HUES48 (cell line): Measurements from ENCODE around the gene ZBTB43.

Source experiments
- H3K27ac ChIP-seq: one replicate; pipeline ENCODE4 v1.7.0; 2013; ENCODE audit warnings: low read depth, low read length, inconsistent platforms
- H3K27me3 ChIP-seq: 2 replicates; pipeline ENCODE4 v1.6.1; 2013; ENCODE audit warnings: mild to moderate bottlenecking, low read length; ENCODE audit not compliant: control insufficient read depth, insufficient read depth
- H3K36me3 ChIP-seq: 2 replicates; pipeline ENCODE4 v1.6.1; 2013; ENCODE audit warnings: low read length; ENCODE audit not compliant: control insufficient read depth, insufficient read depth
- H3K4me1 ChIP-seq: 2 replicates; pipeline ENCODE4 v1.6.1; 2013; ENCODE audit warnings: mild to moderate bottlenecking, low read length; ENCODE audit not compliant: control insufficient read depth, insufficient read depth
- H3K4me3 ChIP-seq: 2 replicates; pipeline ENCODE4 v1.5.1; 2013; ENCODE audit warnings: mild to moderate bottlenecking, low read depth, low read length
- H3K9ac ChIP-seq: 2 replicates; pipeline ENCODE4 v1.6.1; 2013; ENCODE audit warnings: mild to moderate bottlenecking, low read depth, low read length, moderate library complexity
- H3K9me3 ChIP-seq: 2 replicates; pipeline ENCODE4 v1.6.1; 2013; ENCODE audit warnings: low read length; ENCODE audit not compliant: control insufficient read depth, insufficient read depth

ZBTB43 gene

DNA sequence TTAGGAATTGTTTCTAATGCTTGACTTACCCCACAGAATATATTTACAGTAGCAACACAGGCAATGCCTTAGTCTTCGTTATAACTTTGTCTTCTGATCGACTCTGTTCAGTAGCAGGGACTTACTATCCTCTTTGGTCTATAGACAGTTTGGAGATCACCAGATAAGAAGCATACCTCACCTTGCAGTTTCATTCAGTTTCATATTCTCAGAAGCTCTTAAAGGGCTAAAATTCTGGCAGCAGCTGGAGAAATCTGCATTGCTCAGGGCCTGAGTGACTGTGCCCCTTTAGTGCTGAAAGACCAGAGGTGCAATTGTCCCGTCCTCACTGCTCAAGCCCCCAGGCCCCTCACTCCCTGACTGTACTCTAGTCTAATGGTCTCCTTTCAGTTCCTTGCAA, 26.0 kb downstream of the ZBTB43 start:
- Histone ChIP-seq H3K36me3 (peaks cover 28% of the 10 kb centered on the region), H3K27ac (no peak overlapping the region), H3K4me3 (no peak overlapping the region), H3K9me3 (no peaks in the 10 kb centered on the region), H3K27me3 (no peaks in the 10 kb centered on the region), H3K9ac (no peak overlapping the region), H3K4me1 (no peaks in the 10 kb centered on the region)

DNA sequence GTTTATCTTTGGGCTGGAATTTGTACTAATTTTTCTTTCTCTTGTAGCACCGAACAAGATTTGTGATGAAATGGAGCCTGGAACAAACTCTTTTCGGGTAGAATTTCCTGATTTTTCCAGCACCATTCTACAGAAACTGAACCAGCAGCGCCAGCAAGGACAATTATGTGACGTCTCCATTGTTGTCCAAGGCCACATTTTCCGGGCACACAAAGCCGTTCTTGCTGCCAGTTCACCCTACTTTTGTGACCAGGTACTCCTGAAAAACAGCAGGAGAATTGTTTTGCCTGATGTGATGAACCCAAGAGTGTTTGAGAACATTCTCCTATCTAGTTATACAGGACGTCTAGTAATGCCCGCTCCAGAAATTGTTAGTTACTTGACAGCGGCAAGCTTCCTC, 27.6 kb downstream of the ZBTB43 start:
- Histone ChIP-seq H3K9ac (no peak overlapping the region), H3K9me3 (no peaks in the 10 kb centered on the region), H3K4me1 (no peaks in the 10 kb centered on the region), H3K27ac (no peak overlapping the region), H3K27me3 (no peaks in the 10 kb centered on the region), H3K36me3 (peaks cover 28% of the 10 kb centered on the region), H3K4me3 (no peak overlapping the region)

DNA sequence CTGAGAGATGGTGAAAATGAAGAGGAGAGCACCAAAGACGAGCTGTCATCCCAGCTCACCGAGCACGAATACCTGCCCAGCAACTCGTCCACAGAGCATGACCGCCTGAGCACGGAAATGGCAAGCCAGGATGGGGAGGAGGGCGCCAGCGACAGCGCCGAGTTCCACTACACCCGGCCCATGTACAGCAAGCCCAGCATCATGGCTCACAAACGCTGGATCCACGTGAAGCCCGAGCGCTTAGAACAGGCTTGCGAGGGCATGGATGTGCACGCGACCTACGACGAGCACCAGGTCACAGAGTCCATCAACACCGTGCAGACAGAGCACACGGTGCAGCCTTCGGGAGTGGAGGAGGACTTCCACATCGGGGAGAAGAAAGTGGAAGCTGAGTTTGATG, 28.2 kb downstream of the ZBTB43 start:
- H3K27me3 ChIP-seq = no peaks in the 10 kb centered on the region
- H3K27ac ChIP-seq = no peak overlapping the region
- no peaks in the 10 kb centered on the region for H3K9me3 ChIP-seq
- H3K9ac ChIP-seq = no peak overlapping the region
- no peaks in the 10 kb centered on the region for H3K4me1 ChIP-seq
- peaks cover 28% of the 10 kb centered on the region for H3K36me3 ChIP-seq
- no peak overlapping the region for H3K4me3 ChIP-seq

DNA sequence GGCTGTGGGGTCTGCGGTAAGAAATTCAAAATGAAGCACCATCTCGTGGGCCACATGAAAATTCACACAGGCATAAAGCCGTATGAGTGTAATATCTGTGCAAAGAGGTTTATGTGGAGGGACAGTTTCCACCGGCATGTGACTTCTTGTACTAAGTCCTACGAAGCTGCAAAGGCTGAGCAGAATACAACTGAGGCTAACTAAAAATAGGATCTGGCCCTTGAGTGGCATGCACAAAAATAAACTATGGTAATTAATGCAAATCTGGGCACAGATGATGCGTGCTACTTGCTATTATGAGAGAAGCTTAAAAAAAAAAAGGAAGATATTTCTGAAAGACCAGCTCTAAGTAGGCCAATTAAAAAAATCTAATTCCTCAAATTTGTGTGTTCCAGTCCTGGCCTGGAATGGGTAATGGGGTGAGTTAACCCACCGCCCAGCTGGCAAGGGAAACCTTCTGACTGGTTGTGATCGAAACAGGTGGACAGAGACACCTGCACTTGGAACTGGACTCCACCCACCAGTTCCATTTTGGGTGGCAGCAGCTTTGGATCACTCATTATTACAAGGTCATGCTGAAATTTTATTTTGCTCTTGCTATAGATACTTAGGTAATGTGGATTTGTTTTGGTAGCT, 29.0 kb downstream of the ZBTB43 start:
- Histone ChIP-seq H3K9ac (no peak overlapping the region), H3K4me3 (no peak overlapping the region), H3K27me3 (no peaks in the 10 kb centered on the region), H3K27ac (no peak overlapping the region), H3K9me3 (no peaks in the 10 kb centered on the region), H3K4me1 (no peaks in the 10 kb centered on the region), H3K36me3 (peaks cover 31% of the 10 kb centered on the region)

DNA sequence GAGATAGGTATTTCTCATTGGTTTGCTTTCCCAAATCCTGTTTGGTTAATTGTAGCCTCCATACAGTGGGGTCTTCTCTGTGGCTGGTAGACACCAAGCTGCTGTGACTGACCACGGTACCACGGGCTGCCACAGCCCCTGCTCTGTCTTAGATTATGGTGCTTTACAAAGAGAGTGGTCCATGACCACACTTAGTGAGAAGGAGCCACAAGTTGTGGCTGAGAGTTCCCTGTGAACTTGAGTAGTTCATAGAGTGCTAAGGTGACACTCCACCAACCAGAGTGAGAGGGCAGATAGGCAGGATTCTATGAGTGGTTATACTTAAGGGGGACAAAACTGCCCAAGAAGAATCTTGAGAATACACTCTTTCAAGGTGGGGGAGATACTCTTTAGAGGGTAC, 29.8 kb downstream of the ZBTB43 start:
- no peaks in the 10 kb centered on the region for H3K9me3 ChIP-seq
- H3K27ac ChIP-seq = no peak overlapping the region
- H3K27me3 ChIP-seq = no peaks in the 10 kb centered on the region
- H3K9ac ChIP-seq = no peak overlapping the region
- H3K36me3 ChIP-seq = peaks cover 31% of the 10 kb centered on the region
- no peaks in the 10 kb centered on the region for H3K4me1 ChIP-seq
- H3K4me3 ChIP-seq = no peak overlapping the region

DNA sequence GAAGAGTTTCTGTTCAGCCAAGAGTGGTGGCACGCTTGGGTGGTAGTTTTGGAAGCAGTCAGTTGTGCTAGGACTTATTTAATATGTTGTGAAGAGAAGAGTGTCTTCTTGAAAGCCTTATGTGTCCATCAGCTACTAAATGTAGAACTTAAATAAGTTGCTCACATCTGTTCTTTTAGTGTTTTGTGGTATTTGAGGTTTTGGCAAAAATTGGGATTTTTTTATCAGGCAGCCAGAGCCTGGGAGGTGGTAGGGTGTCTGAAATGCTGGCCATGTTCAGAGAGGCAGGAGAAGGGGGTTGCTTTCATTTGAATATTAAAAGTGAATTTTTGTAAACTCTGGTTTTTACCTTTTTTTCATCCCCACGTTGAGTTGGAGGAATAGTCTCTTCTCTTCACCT, 31.4 kb downstream of the ZBTB43 start:
- Histone ChIP-seq H3K9me3 (no peaks in the 10 kb centered on the region), H3K4me1 (no peaks in the 10 kb centered on the region), H3K4me3 (no peak overlapping the region), H3K9ac (no peak overlapping the region), H3K27me3 (no peaks in the 10 kb centered on the region), H3K27ac (no peak overlapping the region), H3K36me3 (peaks cover 31% of the 10 kb centered on the region)

DNA sequence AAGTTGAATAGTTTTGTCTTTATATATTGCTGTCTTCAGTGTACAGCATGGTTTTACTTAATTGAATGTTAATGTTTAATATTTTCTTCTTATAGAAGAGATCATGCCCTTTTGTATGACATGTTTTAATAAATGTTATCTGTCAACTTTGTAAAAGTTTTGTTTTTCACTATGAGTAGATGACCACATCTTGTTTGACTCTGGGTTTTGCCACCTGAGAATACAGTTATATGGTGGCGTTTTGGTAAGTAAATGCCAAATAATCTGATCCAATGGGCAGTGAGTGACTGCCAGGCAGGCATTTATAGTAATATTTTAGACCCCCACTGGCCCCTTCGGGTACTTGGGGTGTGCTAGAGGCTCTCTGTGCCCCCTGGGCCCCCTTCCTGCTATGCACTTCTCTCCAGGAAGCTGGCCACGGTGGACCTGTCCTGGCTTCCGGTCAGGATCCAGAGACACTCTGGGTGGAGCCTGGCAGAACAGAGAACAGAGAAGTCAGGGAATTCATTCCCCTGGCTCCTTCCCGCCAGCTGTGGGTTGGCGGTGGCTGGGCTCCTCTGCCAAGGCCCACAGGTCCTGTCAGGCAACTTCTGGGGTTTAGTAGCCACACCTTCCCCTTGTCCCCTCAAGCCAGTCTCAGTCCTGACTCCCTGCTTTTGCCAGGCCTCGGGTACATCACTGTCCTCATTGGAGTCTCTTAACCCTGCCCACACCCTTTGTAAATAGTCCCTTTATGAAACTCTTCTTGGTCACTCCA, 33.4 kb downstream of the ZBTB43 start:
- H3K27ac ChIP-seq = no peak overlapping the region
- no peak overlapping the region for H3K9ac ChIP-seq
- H3K4me3 ChIP-seq = no peak overlapping the region

DNA sequence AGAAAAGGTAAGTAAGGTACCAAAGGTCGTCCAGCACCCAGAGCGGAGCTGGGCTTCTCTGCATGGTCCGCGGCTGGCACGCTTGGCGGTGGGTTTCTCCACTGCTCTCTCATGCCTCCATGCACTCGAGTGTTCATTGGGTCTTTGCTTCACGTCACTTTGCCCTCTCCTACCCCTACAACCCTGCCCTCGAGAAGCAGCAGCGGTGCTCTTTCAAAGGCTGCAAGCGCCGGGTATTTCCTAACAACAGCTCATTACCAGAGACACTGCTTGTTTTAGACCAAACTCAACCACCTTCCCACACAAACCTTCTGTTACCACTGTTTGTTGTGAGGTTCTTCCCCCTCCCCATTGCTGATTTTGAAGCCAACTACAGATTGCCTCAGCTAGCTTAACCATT, 34.1 kb downstream of the ZBTB43 start:
- Histone ChIP-seq H3K27me3 (no peaks in the 10 kb centered on the region), H3K36me3 (peaks cover 12% of the 10 kb centered on the region), H3K9me3 (no peaks in the 10 kb centered on the region), H3K4me3 (no peak overlapping the region), H3K4me1 (no peaks in the 10 kb centered on the region), H3K27ac (no peak overlapping the region), H3K9ac (no peak overlapping the region)

More for the DNA sequence above, 33.4 kb downstream of the ZBTB43 start:
- no peaks in the 10 kb centered on the region for H3K9me3 ChIP-seq
- no peaks in the 10 kb centered on the region for H3K27me3 ChIP-seq
- no peaks in the 10 kb centered on the region for H3K4me1 ChIP-seq
- H3K36me3 ChIP-seq = peaks cover 18% of the 10 kb centered on the region

DNA sequence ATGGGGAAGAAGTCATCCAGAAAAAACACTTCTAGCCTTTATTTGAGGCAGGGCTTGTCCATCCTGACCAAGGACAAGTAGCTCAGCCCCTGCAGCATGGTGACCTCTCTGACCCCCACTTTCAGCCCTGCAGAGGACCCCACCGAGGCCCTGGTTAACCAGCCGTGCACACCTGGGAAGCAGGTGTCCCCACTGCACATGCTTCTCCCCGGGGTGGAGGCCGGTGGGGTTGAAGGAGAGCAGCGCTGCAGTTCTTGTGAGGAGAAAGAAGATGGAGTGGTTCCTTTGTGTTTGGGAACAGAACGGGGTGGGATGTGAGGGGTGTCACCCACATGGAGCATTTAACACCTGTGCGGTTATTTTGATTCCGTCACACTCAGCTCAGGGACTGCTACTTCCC, 34.5 kb downstream of the ZBTB43 start:
- Histone ChIP-seq H3K27ac (no peak overlapping the region), H3K4me3 (no peak overlapping the region), H3K9ac (no peak overlapping the region), H3K4me1 (no peaks in the 10 kb centered on the region), H3K9me3 (no peaks in the 10 kb centered on the region), H3K27me3 (no peaks in the 10 kb centered on the region), H3K36me3 (peaks cover 8% of the 10 kb centered on the region)

DNA sequence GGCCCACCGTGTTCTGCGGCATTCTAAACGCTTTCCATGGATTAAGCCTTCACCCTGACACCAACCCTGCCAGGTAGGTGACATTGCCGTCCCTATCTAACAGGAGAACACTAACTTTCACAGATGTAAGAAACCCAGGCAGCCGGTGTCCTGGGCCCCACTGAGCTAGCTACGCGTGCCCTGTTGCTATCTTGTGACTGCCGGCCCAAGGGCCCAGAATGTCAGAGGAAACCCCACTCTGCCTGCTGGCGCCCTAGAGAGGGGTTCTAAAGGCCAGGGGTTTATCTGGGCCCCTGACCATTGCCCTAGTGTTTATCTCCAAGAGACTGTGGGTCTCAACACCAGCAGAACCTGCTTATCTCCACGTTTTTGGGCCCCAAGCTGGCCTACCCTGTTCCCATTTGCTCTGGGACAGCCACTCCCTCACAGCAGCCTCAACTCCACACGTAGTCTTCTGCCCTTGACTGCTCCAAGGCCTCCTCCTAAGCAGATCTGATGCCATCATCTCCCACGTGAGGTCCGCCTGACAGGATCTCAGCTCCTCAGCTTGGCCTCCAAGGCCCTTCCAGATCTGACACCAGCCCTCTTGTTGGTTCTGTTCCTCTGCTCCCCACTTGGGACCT, 37.5 kb downstream of the ZBTB43 start:
- 0 out of 2 replicates have a peak, but pooled peaks cover 3% of the 10 kb centered on the region for H3K36me3 ChIP-seq
- H3K27ac ChIP-seq = no peak overlapping the region
- no peaks in the 10 kb centered on the region for H3K9me3 ChIP-seq
- no peaks in the 10 kb centered on the region for H3K4me1 ChIP-seq
- H3K27me3 ChIP-seq = no peaks in the 10 kb centered on the region
- no peak overlapping the region for H3K4me3 ChIP-seq
- no peak overlapping the region for H3K9ac ChIP-seq
